Activated naive CD8-positive, alpha-beta T cell treated with anti-CD3 and anti-CD28 coated beads for 36 hours (primary cell): ENCODE results near the gene AGBL3. TPM values are rescaled to one million over a fixed set of nuclear protein-coding genes. Genes with fewer than 3 reads are reported as not detected.

Source experiments
- total RNA-seq, 2 experiments: library from RNA; stranded (reverse); gene quantifications; one replicate each; pipeline ENCODE4 v1.2.3, GENCODE V29; 2021

AGBL3 gene
- total RNA-seq, 2 experiments from 2014 or later = 2.2 to 3.6 TPM

Other genes starting within 250 kb of the AGBL3 start
- 1 to 10 TPM; 1.1 TPM for gene CALD1, start 206.9 kb upstream of the AGBL3 start, total RNA-seq
- gene TMEM140, start 161.6 kb downstream of the AGBL3 start, total RNA-seq = 10 to 100 TPM; 12.7 to 12.8 TPM
- 10 to 100 TPM; 51.7 to 54.4 TPM for gene CYREN, start 184.2 kb downstream of the AGBL3 start, total RNA-seq
- gene WDR91, start 225.0 kb downstream of the AGBL3 start, total RNA-seq = 10 to 100 TPM; 12.3 to 14.0 TPM
- gene STRA8, start 247.3 kb downstream of the AGBL3 start, total RNA-seq = not detected